Dermis blood vessel endothelial cell (primary cell): Measurements from ENCODE around the gene SMTN. TPM values are rescaled to one million over a fixed set of nuclear protein-coding genes. Genes with fewer than 3 reads are reported as not detected.

Experiments used
- DNase-seq: peaks from one replicate; pipeline ENCODE4 v3.0.0; 2010
- total RNA-seq: library from RNA; depleted of rRNA; stranded (reverse); fragments of >200 nt; gene quantifications from 2 replicates; pipeline ENCODE4 v1.2.3, GENCODE V29; 2014

SMTN gene
- total RNA-seq, 1 donor from 2014 or later, result 269 TPM

DNA sequence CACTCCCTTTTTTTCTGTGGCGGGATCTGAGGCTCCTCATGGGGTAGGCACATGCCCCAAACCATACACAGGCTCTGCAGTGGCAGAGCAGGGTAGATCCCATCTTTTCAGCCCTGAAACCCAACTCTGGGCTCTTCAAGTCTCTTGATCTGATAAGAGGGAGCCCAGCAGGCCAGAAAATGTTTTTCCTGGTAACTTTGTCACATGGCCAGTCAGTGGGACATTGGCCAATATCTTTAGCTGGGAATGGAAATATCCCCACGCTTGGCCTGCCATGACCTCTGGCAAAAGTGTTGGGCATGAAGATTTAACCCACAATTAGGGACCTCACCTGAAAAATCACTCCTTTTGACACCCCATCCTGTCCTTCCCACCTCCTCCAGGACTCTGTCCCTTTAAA is 49.8 kb downstream of the SMTN start:
- no peak for DNase-seq

DNA sequence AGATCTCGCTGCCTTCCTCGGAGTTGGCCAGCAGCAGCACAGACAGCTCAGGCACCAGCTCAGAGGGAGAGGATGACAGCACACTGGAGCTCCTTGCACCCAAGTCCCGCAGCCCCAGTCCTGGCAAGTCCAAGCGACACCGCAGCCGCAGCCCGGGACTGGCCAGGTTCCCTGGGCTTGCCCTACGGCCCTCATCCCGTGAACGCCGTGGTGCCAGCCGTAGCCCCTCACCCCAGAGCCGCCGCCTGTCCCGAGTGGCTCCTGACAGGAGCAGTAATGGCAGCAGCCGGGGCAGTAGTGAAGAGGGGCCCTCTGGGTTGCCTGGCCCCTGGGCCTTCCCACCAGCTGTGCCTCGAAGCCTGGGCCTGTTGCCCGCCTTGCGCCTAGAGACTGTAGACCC is 52.8 kb downstream of the SMTN start:
- no peak for DNase-seq

DNA sequence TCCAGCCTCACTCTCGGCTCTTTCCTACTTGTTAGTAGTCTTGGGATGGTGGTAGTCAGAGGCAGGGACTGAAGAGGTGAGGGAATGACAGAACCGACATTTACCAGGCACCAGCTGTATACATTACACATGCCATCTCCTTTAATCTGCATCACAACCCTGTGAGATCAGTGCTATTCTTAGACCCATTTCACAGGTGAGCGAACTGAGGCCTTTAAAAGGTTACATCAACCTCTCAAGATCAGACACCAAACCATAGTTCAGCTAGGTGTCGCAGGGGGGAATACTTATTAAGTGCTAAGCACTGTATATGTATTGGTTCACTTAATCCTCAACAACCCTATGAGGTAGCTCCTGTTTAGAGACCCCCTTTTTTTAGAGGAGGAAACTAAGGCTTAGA is 53.6 kb downstream of the SMTN start:
- DNase-seq, result no peak

DNA sequence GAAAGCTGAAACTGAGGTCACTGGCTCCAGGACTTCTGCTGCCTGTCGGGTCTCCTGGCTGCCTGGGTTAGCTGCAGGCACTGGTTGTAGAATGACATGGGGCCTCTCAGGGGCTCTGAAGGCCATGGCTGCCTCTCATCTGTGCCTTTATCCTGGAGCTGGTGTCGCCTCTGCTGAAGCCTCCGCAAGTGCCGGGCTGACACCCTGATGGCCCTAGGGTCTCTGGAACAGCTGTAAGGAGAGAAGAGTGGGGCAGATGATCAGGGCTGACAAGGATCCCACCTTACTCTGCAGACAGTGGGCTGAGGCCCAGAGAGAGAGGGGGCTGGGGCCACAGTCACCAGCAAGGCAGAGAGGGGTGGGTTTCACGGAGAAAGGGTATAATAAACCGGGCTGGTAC is 54.6 kb downstream of the SMTN start:
- no peak for DNase-seq

DNA sequence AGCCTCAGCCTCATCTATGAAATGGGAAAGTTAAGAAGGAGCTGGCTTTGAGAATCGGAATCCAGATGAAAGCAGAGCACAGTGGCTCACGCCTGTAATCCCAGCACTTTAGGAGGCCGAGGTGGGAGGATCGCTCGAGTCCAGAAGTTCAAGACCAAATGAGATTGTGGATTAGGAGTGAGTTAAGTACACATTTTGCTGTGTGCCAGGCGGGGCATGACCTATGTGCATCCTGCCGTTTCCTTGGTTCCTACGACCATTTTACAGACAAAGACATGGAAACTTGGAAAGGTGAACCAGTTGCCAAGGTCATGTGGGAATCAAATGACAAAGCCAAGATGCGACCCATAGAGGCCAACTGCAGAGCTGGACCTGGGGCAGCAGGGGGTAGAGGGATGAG is 55.0 kb downstream of the SMTN start:
- no peak for DNase-seq

DNA sequence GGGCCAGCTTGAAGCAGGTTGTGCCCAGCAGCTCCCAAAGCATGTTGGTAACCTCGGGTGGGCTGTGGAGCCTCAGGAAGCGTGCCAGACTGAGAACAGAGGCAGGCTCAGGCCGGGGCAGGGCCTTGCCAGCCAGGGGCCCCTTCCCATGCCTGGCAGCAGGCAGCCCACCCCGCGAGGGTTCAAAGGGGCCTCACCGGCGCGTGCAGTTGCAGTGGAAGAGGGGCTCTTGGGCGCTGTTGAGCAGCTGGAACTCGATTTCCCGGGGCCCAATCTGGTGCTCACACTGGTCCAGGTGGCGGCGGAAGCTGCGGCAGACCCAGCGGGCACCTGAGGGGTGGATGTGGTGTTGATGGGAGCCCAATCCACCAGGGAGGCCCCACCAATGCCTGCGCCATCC is 55.6 kb downstream of the SMTN start:
- no peak for DNase-seq

GRCh38 chr22:31137721-31138120 is 56.6 kb downstream of the SMTN start:
- no peak for DNase-seq

- no peak for DNase-seq
Measured at GRCh38 chr22:31138126-31138525, 57.0 kb downstream of the SMTN start.

GRCh38 chr22:31139066-31139465 is 57.9 kb downstream of the SMTN start:
- no peak for DNase-seq

DNA sequence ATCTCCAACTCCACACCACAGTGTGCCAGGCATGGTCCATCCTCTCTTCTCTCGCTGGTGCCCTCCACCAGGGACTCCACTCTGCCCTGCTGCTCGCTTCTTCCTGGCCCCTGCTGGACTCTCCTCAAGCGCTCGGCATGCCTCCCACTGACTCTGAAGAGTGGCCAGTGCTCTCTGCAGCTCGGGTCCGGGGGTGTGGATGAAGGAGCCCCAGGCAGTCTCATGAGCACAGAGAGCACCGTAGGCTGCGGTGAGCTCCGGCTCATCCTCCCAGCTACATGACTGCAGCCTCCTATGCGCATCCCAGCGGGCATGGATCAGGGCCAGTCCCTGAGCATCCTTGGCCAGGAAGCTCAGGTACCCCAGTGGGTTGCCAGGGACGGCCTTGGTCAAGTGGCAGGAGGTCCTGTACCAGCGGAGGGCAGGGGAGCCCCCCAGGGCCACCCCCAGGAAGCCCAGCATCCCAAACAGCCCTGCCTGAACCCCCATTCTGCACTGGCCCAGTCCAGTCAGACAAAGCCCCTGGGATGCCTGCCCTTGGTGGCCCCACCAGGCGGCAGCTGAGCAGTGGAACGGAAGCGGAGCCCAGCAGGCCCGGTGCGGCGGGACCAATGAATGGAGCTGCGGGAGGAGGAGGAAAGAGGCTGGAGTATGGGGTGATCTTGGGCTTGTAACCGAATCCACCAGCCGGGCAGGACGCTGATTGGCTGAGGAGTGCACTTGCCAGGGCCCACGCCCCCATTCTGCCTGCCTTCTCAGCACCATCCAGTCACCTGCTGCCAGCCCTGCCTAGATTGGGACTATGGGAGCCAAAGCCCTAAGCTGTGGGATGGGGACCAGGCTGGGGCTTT is 59.0 kb downstream of the SMTN start, which contains the start of gene PLA2G3:
PLA2G3 (minus strand) TSS at position 643 of the 851 bp plus-strand sequence; CDS start at position 489, 154 bp downstream.
- DNase-seq, result peak; percentile 29

DNA sequence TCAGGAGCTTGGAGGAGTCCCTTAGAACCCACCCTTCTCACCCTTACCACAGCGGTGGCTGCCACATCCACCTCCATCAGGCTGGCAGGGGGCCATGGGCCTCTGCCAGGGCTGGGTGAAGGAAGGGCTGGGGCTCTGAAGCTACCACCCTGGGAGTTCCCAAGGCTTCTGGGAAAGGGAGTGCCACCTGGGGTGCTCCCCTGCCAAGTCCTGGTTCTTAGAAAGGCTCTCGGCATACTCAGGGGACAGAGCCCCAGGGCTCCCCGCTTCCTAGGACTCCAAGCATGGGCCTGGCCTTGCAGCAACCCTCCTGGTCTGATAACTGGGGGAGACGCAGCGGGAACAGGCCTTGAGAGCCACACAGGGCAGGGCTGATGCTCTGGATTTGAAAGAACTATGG is 59.6 kb downstream of the SMTN start:
- no peak for DNase-seq

DNA sequence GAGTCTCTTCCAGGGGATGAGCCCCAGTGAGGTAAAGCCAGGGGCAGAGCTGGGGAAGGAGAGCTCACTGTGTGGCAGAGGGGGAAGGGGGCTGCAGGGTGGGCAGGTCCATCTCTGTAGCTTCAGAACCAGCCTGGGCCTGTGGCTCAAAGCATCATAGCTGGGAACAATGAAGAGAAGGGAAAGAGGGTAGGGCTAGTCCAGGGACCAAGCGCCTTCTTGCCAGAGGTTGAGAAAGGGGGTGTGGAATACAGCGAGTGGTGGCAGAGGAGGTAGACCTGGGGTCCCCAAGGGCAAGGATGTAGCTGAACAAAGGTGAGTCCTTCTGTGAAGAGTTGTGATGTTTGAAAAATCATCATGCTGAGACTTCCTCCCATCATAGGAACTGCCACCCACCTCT is 60.4 kb downstream of the SMTN start:
- DNase-seq, result no peak

- DNase-seq, result no peak
Measured at GRCh38 chr22:31142285-31142684, 61.2 kb downstream of the SMTN start.

GRCh38 chr22:31143038-31143437 is 61.9 kb downstream of the SMTN start:
- DNase-seq, result no peak

DNA sequence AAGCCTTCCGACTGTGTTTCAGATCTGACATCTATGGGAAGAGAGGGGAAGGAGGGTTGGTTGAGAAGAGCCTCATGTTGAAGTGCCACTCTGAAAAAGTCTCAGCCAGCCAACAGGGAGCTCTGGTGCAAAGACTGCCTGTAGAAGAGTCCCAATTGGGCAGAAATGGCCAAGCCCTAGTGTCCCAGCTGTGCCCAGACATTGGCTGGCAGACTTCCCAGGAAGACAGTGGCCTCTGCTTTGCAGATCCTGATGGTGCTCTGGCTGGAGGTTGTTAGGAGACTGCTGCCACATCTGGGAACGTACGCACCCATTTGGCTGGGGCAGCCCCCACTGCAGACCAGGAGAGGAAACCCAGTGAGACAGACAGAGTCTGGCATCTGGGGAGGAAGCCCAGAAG is 62.4 kb downstream of the SMTN start:
- no peak for DNase-seq

DNA sequence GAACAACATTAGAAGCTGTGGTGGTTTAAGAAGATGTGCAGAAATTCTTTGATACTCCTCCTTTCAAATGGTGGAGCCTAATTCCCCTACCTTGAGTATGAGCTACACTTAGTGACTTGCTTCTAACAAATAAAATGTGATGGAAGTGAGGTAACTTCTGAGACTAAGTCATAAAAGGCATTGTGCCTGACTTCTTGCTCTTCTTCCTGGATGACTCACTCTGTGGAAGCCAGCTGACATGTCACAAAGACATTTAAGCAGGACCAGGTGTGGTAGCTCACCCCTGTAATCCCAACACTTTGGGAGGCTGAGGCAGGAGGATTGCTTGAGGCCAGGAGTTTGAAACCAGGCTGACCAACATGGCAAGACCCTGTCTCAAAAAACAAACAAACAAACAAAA is 63.1 kb downstream of the SMTN start:
- peak; percentile 38 for DNase-seq

- peak; percentile 80 for DNase-seq
Measured at GRCh38 chr22:31148488-31148887, 67.4 kb downstream of the SMTN start.

GRCh38 chr22:31148953-31149627 is 68.0 kb downstream of the SMTN start:
- peak; percentile 91 for DNase-seq

- DNase-seq, result peak; percentile 24
Measured at GRCh38 chr22:31150615-31151014, 69.5 kb downstream of the SMTN start.

- no peak for DNase-seq
Measured at GRCh38 chr22:31151872-31152271, 70.8 kb downstream of the SMTN start.

GRCh38 chr22:31153357-31153756 is 72.2 kb downstream of the SMTN start:
- no peak for DNase-seq
